ENCODE data around the gene RPL27A.
"Not testable (repeated sequence)": the region's sequence is repeated elsewhere in the genome, so short reads cannot be mapped to it uniquely, and the experiment has no call there.

Gene RPL27A

DNA sequence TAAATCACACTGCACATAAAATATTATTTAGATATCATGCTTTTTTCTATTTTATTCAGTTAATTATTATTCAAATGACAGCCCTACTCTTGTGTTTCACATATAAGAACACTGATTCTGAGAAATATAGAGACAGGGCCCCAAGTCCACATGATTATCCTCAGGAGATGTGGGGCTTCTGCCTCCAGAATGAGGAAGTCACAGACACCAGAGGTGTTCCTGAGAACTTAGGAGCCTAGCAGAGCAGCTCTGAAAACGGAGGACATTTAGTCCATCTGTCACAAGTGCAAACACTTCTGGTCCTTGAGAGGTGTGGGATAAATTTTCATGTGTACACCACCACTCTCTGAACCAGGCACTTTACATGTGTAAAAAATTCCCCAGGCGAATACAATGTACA is 26.3 kb upstream of the RPL27A start:
- TF ChIP-seq, protein P1, sequence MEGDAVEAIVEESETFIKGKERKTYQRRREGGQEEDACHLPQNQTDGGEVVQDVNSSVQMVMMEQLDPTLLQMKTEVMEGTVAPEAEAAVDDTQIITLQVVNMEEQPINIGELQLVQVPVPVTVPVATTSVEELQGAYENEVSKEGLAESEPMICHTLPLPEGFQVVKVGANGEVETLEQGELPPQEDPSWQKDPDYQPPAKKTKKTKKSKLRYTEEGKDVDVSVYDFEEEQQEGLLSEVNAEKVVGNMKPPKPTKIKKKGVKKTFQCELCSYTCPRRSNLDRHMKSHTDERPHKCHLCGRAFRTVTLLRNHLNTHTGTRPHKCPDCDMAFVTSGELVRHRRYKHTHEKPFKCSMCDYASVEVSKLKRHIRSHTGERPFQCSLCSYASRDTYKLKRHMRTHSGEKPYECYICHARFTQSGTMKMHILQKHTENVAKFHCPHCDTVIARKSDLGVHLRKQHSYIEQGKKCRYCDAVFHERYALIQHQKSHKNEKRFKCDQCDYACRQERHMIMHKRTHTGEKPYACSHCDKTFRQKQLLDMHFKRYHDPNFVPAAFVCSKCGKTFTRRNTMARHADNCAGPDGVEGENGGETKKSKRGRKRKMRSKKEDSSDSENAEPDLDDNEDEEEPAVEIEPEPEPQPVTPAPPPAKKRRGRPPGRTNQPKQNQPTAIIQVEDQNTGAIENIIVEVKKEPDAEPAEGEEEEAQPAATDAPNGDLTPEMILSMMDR (conservative IDR thresholded peaks at IDR 0.05; ENCODE audit: low read depth, low read length): no peak

DNA sequence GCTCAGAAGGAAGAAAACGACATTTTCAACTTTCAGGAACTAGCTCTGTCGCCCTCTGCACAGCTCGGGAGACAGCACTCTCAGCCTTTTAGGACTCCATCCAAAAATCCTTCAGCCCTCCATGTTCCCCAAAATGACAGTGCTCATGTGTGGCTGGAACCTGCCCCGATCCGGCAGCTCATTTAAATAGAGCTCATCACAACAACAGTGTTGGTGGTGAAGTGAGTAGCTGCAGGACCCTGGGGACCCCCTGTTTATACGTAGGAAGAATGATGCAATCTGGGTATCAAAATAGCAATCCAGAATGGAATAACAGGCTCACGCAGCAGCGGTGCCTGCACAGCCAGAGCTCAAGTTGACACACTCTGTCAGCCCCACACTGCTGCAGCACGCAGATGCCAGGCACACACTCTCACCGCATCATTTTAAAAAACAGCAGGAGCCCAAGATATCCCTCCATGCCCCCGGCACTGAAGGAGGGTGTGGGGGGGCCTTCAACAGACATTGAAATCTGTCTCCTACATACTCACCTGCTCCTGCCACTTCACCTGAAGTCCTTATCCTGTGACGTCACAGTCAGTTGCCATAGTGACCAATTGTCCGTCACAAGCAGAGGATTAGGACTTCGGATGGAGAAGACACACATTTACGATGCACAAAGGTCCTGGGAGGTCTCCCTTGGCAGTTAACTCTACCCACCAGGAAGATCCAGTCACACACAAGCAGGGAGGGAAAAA is 24.1 kb upstream of the RPL27A start:
- TF ChIP-seq, protein P1 (conservative IDR thresholded peaks at IDR 0.05; ENCODE audit: low read depth, low read length): no peak
- no peak overlapping the region for H3K4me3 ChIP-seq (ENCODE audit: low read depth, low read length)
- DNase-seq (ENCODE audit: low read depth): peak; percentile 42

More for the DNA sequence above, 26.3 kb upstream of the RPL27A start:
- DNase-seq (ENCODE audit: low read depth): no peak
- H3K4me3 ChIP-seq (ENCODE audit: low read depth, low read length): no peak overlapping the region

DNA sequence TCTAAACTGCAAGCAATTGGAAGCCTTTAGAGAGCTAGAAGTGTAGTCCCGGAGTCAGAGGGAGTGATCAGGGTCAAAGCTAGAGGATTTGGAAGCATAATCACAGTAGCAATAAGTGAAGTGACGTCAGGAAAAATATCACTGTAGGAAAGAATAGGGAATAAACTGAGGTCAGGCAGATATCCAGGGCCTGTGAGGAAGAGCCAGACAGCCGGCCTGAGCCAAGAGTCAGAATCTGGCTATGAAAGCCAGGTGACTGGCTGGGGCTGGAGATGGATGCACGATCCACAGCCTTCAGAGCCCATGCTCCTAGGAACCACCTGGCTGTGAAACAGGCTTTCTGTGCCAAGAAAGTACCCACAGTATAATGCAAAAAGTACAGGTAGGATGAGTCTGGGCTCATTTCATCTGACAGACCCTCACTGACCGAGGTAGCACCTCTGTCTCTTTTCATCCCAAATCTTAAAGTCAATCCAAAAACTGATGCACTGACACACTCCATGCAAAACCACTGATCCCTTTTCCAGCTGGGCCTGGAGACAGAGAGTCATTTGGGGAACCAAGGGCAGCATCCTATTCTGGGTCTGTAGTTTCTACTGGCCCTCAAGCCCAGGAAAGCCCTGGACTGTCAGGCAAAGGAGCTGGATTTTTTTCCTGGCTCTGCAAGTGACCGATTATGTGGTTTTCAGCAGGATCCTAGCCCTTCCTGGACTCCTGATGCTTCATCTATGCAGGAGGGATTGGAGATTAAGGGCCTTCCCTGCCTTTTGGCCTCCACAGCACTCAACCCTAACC is 21.4 kb upstream of the RPL27A start:
- TF ChIP-seq, protein P1 (conservative IDR thresholded peaks at IDR 0.05; ENCODE audit: low read depth, low read length): no peak
- H3K4me3 ChIP-seq (ENCODE audit: low read depth, low read length): no peak overlapping the region

DNA sequence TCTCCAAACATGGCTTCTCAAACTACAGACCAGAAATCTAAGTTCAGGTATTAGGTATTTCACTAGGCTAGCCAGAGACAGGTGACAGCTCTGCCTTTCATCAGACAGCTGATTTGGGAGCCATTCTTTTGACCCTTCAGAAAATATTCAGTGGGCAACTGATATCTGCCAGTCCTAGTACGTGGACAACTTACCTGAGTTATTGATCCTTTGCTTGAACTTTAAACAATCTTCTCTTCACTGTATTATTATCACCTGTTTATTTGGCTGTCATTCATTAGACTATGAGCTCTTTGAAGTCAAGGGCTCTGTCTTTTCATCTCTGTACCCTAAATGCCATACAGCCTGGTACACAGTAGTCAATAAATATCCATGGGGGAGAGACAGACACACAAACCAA is 17.4 kb upstream of the RPL27A start:
- DNase-seq (ENCODE audit: low read depth): no peak
- TF ChIP-seq, protein P1 (conservative IDR thresholded peaks at IDR 0.05; ENCODE audit: low read depth, low read length): no peak
- H3K4me3 ChIP-seq (ENCODE audit: low read depth, low read length): no peak overlapping the region

More for the DNA sequence above, 21.4 kb upstream of the RPL27A start:
- DNase-seq (ENCODE audit: low read depth): no peak

DNA sequence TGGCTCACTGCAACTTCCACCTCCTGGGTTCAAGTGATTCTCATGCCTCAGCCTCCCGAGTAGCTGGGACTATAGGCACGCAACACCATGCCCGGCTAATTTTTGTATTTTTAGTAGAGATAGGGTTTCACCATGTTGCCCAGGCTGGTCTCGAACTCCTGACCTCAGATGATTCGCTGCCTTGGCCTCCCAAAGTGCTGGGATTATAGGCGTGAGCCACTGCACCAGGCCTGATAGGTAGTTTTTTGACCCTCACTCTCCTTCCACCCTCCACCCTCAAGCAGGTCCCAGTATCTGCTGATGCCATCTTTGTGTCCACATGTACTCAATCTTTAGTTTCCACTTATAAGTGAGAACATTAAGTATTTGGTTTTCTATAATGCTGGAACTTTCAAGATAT is 12.5 kb upstream of the RPL27A start:
- H3K4me3 ChIP-seq (ENCODE audit: low read depth, low read length): not testable (repeated sequence)

DNA sequence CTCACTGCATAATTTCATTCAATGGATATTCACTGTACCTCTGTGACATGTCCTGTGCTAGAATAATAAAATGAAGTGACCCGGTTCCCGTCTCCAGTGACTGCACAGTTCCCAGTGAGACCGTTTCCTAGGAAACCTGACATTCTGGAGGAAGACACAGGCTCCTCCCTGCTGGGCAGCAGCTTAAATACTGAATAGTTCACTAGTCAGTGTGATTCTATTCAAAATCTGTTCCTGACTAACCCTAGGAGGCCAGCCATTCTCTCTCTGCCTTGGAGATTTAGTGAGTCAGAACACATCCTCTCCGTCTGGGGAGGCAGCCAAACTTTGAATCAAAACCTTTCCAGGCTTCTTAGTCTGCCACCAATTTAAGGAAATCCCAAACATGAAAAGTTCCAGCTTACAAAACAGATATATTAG is 11.4 kb upstream of the RPL27A start:
- TF ChIP-seq, protein P1 (conservative IDR thresholded peaks at IDR 0.05; ENCODE audit: low read depth, low read length): no peak
- H3K4me3 ChIP-seq (ENCODE audit: low read depth, low read length): peak overlapping the region; percentile 28
- peak; percentile 93 for DNase-seq (ENCODE audit: low read depth)

More for the DNA sequence above, 12.5 kb upstream of the RPL27A start:
- DNase-seq (ENCODE audit: low read depth): not testable (repeated sequence)

DNA sequence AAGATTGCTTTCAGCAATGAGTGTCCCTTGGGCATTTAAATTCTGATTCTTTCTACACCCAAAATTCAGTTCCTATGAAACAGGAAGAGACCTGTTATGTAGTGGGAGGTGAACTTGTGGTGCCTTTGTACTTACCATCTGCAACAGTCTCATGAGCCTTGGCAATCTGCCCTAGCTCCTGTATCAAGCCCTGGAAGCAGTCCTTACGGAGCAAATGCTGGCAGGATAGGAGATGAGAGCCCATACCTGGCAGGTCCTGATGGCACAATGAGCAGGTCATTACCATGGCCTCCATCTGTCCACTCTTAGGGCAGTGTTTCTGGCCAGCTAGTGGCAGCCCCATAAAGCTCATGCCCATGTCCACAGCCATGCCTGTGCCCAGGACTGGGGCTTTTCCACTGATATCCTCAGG is 10.9 kb upstream of the RPL27A start:
- TF ChIP-seq, protein P1 (conservative IDR thresholded peaks at IDR 0.05; ENCODE audit: low read depth, low read length): no peak
- peak; percentile 88 for DNase-seq (ENCODE audit: low read depth)
- no peak overlapping the region for H3K4me3 ChIP-seq (ENCODE audit: low read depth, low read length)
